Astrocyte of the spinal cord (primary cell): ENCODE results near the gene SP4.

Experiments used
- DNase-seq: peaks from one replicate; pipeline ENCODE4 v3.0.0; 2011; ENCODE audit warnings: low read depth, low spot score
- H3K4me3 ChIP-seq: 2 replicates; pipeline ENCODE4 v1.5.1; 2011; ENCODE audit warnings: low read depth, mild to moderate bottlenecking, low read length, moderate library complexity
- in situ Hi-C: cut with HindIII; loops from 2 replicates; pipeline ENCODE4 v1.10.0; 2017; ENCODE audit warnings: low sequenced_read_pairs
- TF ChIP-seq, protein P1 (sequence below): IDR thresholded peaks from 2 replicates; pipeline ENCODE4 v1.5.1; 2012; ENCODE audit warnings: low read depth, mild to moderate bottlenecking, low read length, inconsistent platforms

The SP4 gene

DNA sequence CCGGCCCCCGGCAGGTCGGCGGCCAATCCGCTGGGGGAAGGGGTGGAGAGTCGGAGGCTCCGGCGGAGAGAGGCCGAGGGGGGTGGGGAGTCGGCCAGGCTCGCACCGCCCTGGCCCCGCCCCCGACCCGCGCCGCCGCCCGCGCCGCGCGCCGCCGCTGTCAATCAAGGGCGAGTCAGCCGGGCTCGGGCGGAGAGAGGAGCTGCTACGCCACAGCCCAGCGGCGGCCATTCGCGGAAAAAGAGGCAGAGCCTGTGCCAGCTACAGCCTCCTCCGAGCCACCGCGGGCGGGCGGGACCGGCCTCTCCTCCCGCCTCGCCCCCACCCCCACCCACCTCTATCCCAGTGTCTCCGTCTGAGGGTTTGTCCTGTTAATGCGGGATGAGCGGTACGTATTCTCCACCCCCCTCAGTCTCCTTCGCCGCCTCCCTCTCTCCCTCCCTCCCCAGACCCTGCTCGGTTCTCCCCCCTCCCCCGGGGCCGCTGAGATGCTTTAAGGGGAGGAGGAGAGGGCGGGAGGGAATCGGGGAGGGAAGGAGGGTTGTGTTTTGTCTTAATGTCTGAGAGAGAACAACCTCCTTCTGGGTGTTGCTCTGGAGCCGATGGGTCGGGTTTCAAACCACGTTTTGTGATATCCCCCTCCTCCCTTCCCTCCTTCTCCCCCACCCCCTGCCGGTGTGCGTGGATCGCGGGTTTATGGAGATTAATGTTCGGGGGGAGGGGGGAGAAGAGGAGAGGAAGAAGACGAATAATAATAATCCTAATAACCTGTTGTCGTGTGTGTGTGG, at the start of gene SP4:
SP4 (plus strand) TSS at position 213 of the 788 bp plus-strand sequence; CDS start at position 382, 169 bp downstream.
- in situ Hi-C loops = no loop called here
- peak; percentile 96 for DNase-seq
- TF ChIP-seq, protein P1, sequence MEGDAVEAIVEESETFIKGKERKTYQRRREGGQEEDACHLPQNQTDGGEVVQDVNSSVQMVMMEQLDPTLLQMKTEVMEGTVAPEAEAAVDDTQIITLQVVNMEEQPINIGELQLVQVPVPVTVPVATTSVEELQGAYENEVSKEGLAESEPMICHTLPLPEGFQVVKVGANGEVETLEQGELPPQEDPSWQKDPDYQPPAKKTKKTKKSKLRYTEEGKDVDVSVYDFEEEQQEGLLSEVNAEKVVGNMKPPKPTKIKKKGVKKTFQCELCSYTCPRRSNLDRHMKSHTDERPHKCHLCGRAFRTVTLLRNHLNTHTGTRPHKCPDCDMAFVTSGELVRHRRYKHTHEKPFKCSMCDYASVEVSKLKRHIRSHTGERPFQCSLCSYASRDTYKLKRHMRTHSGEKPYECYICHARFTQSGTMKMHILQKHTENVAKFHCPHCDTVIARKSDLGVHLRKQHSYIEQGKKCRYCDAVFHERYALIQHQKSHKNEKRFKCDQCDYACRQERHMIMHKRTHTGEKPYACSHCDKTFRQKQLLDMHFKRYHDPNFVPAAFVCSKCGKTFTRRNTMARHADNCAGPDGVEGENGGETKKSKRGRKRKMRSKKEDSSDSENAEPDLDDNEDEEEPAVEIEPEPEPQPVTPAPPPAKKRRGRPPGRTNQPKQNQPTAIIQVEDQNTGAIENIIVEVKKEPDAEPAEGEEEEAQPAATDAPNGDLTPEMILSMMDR = no peak
- H3K4me3 ChIP-seq = peak within 1 kb of the TSS; percentile 92

DNA sequence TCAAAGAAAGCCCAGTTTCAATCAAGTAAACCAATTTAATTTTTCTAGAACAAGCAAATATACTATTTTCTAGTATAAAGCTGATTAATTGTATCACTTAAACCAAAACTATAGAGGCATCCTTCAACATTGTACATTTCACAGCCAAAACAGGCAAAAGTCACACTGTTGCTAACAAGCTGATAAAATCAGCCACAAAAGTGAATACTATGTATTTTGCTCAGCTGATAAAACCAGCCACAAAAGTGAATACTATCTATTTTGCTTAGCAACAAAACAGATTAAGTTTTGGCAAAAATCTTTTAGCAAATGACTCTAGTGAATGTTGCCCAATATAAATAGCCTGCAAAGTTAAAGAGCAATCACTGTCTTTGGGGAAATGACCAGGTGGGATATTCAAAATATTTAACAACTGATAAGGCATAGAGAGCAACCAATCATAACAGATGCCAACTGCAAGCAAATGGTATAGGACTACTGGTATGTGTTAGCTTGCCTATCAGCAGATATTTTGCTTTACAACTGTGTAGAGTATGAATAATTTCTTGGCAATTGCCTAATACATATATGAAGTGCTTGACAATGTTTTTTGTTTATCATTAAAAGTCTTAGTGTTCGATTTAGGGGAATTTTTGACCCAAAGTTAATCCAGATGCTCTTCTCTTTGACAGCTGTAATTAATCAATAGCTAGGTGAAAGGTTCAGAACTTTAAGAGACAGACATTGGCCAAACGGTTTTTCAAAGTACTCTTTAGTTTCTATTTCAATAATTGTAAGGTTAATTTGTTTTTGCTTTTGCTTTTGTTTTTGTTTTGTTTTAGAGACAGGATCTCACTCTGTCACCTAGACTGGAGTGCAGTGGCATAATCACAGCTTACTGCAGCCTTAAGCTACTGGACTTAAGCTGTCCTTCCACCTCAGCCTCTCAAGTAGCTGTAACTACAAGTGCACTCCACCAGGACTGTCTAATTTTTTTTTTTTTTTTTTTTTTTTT, 44.4 kb upstream of the SP4 start:
- no peak overlapping the region for H3K4me3 ChIP-seq
- TF ChIP-seq, protein P1 = no peak
- in situ Hi-C loops = no loop called here
- DNase-seq = no peak

DNA sequence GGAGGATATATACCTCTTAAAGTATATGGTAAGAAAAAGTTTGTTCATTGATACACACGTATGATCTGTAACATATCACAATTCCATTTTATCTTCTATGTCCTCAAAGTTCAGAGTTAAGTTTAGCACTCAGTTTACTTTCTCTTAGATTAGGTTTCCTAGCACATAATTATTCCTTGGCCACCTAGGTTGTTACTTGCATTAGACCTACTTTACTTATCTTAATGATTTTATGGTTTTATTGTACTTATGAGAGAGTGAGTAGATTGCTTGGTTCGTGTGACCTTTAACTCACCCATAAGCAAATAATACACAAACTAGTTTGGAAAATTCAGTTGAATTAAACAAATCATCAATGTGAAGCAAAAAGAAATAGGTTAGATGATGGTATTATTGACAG, 33.9 kb upstream of the SP4 start:
- H3K4me3 ChIP-seq = no peak overlapping the region
- TF ChIP-seq, protein P1 = no peak
- in situ Hi-C loops = no loop called here
- DNase-seq = no peak

DNA sequence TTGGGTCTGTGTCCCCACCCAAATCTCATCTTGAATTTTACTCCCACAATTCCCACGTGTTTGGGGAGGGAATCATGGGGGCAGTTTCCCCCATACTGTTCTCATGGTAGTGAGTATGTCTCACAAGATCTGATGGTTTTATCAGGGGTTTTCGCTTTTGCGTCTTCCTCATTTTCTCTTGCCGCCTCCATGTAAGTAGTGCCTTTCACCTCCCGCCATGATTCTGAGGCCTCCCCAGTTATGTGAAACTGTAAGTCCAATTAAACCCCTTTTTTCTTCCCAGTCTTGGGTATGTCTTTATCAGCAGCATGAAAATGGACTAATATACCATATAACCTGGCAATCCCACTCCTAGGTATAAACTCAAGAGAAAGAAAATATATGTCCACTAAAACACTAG, 25.9 kb upstream of the SP4 start:
- no peak overlapping the region for H3K4me3 ChIP-seq
- DNase-seq = no peak
- in situ Hi-C loops = no loop called here
- TF ChIP-seq, protein P1 = no peak

DNA sequence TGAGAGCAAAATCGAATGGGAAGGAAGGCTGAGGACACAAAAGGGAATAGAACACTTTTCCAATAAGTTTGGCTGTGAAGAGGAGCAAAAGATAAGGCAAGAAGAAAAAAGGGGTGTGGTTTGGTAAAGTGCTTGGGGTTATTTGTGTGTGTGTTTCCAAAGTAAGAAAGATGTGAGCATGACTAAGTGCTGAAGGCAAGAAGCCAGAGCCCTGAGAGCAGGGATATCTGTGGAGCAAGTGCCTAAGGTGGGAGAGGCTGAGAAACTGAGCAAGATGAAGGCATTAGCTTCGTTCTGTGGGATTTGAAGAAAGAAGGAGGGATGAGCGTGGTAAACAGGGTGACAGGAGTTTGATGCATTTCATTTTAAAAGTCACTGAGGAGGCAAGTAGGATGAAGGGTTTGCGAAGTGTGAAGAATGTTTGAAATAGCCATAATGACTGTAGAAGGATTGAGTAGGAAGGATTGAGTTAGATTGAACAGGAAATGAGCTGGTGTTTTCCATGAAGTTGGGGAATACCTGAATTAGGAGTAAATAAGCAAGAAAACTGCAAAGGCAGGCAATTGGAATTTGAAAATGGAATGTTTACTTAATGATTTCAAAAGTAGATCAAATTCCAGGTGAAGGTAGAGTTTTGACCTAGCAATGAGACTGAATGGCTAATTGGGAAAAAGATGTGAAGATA, 19.9 kb upstream of the SP4 start:
- in situ Hi-C loops = no loop called here
- DNase-seq = no peak

DNA sequence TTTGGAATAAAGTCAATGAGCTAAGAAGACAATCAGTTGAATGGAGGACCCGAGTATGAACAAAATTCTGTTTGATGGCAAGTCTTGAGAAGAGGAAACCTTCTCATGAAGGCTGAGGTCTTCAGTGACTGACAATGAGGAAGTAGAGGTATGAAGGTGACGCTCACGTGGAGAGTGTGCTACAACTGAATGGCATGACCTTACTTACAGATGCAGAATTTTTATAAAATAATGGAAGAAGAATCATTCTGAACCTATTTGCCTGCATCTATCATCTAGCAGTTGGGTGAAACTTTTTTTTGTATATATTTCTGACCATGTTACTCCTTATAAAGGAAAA, 19.4 kb upstream of the SP4 start:
- in situ Hi-C loops = no loop called here
- no peak overlapping the region for H3K4me3 ChIP-seq
- DNase-seq = no peak
- TF ChIP-seq, protein P1 = no peak

More for the DNA sequence above, 19.9 kb upstream of the SP4 start:
- TF ChIP-seq, protein P1 = no peak
- no peak overlapping the region for H3K4me3 ChIP-seq
